Vagina (tissue), 2 donors: ENCODE measurements around the gene ZNF763. TPM values are rescaled to one million over a fixed set of nuclear protein-coding genes. Genes with fewer than 3 reads are reported as not detected.

ENCODE experiments used
- DNase-seq, 2 donors: peaks; one replicate each; pipeline ENCODE4 v3.0.0-alpha.2; 2017; ENCODE audit errors: extremely low spot score in 2 of 2
- H3K27ac ChIP-seq: fragments of 200-600 bp; sonication (generic); one replicate; pipeline ENCODE4 v1.5.1; 2019
- H3K27me3 ChIP-seq: fragments of 200-600 bp; sonication (generic); one replicate; pipeline ENCODE4 v1.5.1; 2019
- H3K36me3 ChIP-seq, 2 donors: fragments of 200-600 bp; sonication (generic); one replicate each; pipeline ENCODE4 v1.5.1; 2017 to 2019
- H3K4me1 ChIP-seq: fragments of 200-600 bp; sonication (generic); one replicate; pipeline ENCODE4 v1.5.1; 2019
- H3K4me3 ChIP-seq, 2 donors: fragments of 200-600 bp; sonication (generic); 1 replicate in 1 of 2; 2 replicates in 1 of 2; pipeline ENCODE4 v1.5.1; 2016 to 2019
- H3K9me3 ChIP-seq: fragments of 200-600 bp; sonication (generic); one replicate; pipeline ENCODE4 v1.5.1; 2019
- CTCF ChIP-seq, 3 experiments: fragments of 450-650 bp in 2 of 3; fragments of 200-600 bp in 1 of 3; sonication (generic) in 1 of 3; IDR thresholded peaks; one replicate each; pipeline ENCODE4 v1.5.1; 2017 to 2019; ENCODE audit warnings: antibody characterized with exemption in 3 of 3, mild to moderate bottlenecking in 2 of 3, moderate library complexity in 2 of 3
- POLR2A ChIP-seq, 2 donors: fragments of 450-650 bp; IDR thresholded peaks; one replicate each; pipeline ENCODE4 v1.6.1; 2017; ENCODE audit warnings: antibody characterized with exemption in 2 of 2, mild to moderate bottlenecking in 2 of 2, moderate library complexity in 2 of 2
- POLR2AphosphoS5 ChIP-seq, 2 donors: sonication (generic); formaldehyde crosslinking; IDR thresholded peaks; one replicate each; pipeline ENCODE4 v1.9.0; 2017; ENCODE audit warnings: antibody characterized with exemption in 2 of 2, mild to moderate bottlenecking in 2 of 2, low read depth in 1 of 2; ENCODE audit not compliant: insufficient read depth in 1 of 2
- intact Hi-C: fragments of 100-400 bp; cut with DNase I; formaldehyde crosslinking; loops from one replicate; pipeline ENCODE4 v1.15.1; 2023
- small RNA-seq: library from RNA; depleted of rRNA; stranded (forward); fragments of <200 nt; gene quantifications from one replicate; pipeline ENCODE3, GENCODE V24; 2016
- total RNA-seq: library from RNA; depleted of rRNA; stranded (reverse); fragments of >200 nt; gene quantifications from one replicate; pipeline ENCODE4 v1.2.3, GENCODE V29; 2016

The ZNF763 gene
- total RNA-seq, 1 donor from 2014 or later = 2.9 TPM

GRCh38 chr19:11995174-11995573 lies 30.3 kb downstream of the ZNF763 start:
- no peaks in the 10 kb centered on the region for H3K9me3 ChIP-seq
- no peak overlapping the region for H3K27ac ChIP-seq
- no peaks in the 10 kb centered on the region for H3K4me1 ChIP-seq
- TF ChIP-seq POLR2AphosphoS5 (IDR thresholded peaks at IDR 0.05; ENCODE audit: insufficient read depth in 1 of 2, low read depth in 1 of 2) (no peak), POLR2A (IDR thresholded peaks at IDR 0.05) (no peak), CTCF (IDR thresholded peaks at IDR 0.05) (no peak)
- intact Hi-C loops = no loop called here
- no peaks in the 10 kb centered on the region for H3K27me3 ChIP-seq
- H3K36me3 ChIP-seq = no peaks in the 10 kb centered on the region
- H3K4me3 ChIP-seq = no peak overlapping the region
- DNase-seq = no peak

- H3K36me3 ChIP-seq = peaks cover 0 to 6% of the 10 kb centered on the region in 2 donors
- H3K27me3 ChIP-seq = no peaks in the 10 kb centered on the region
- no peak for TF ChIP-seq POLR2A (IDR thresholded peaks at IDR 0.05)
- TF ChIP-seq POLR2AphosphoS5 (IDR thresholded peaks at IDR 0.05; ENCODE audit: insufficient read depth in 1 of 2, low read depth in 1 of 2) = no peak
- no peak for TF ChIP-seq CTCF (IDR thresholded peaks at IDR 0.05)
- no peak overlapping the region for H3K4me3 ChIP-seq
- intact Hi-C loops = no loop called here
- H3K27ac ChIP-seq = no peak overlapping the region
- no peaks in the 10 kb centered on the region for H3K4me1 ChIP-seq
- DNase-seq = no peak
- no peaks in the 10 kb centered on the region for H3K9me3 ChIP-seq
These were observed 35.5 kb downstream of the ZNF763 start for GRCh38 chr19:12000152-12000981.

- peaks cover 57% of the 10 kb centered on the region for H3K9me3 ChIP-seq
- TF ChIP-seq POLR2A (IDR thresholded peaks at IDR 0.05) (no peak), POLR2AphosphoS5 (IDR thresholded peaks at IDR 0.05; ENCODE audit: insufficient read depth in 1 of 2, low read depth in 1 of 2) (no peak), CTCF (IDR thresholded peaks at IDR 0.05) (no peak)
- no peak for DNase-seq
These were observed 50.3 kb downstream of the ZNF763 start for GRCh38 chr19:12015015-12015752.

GRCh38 chr19:12015753-12016116 lies 50.9 kb downstream of the ZNF763 start:
- Histone ChIP-seq H3K27me3 (no peaks in the 10 kb centered on the region), H3K36me3 (peaks cover 0 to 67% of the 10 kb centered on the region in 2 donors), H3K27ac (no peak overlapping the region), H3K9me3 (peaks cover 57% of the 10 kb centered on the region), H3K4me3 (no peak overlapping the region), H3K4me1 (no peaks in the 10 kb centered on the region)
- TF ChIP-seq CTCF (IDR thresholded peaks at IDR 0.05) = no peak
- TF ChIP-seq POLR2AphosphoS5 (IDR thresholded peaks at IDR 0.05; ENCODE audit: insufficient read depth in 1 of 2, low read depth in 1 of 2) = no peak
- no peak for TF ChIP-seq POLR2A (IDR thresholded peaks at IDR 0.05)
- intact Hi-C loops = no loop called here
- no peak for DNase-seq

More at GRCh38 chr19:12015015-12015752, 50.3 kb downstream of the ZNF763 start:
- H3K27ac ChIP-seq = no peak overlapping the region
- H3K4me1 ChIP-seq = no peaks in the 10 kb centered on the region
- H3K36me3 ChIP-seq = peaks cover 0 to 67% of the 10 kb centered on the region in 2 donors
- H3K4me3 ChIP-seq = no peak overlapping the region
- intact Hi-C loops = no loop called here
- H3K27me3 ChIP-seq = no peaks in the 10 kb centered on the region

Small RNA genes within 50 kb of the gene (small RNA-seq; reads per million reads assigned to genes)
- not detected for gene RNA5SP464
- gene RNA5SP465 = not detected

Other genes with a start within 250 kb of the ZNF763 start
- 14.2 TPM for gene ZNF823, start 226.1 kb upstream of the ZNF763 start, total RNA-seq
- 7.1 TPM for gene ZNF441, start 198.0 kb upstream of the ZNF763 start, total RNA-seq
- 5.2 TPM for gene ZNF491, start 166.5 kb upstream of the ZNF763 start, total RNA-seq
- gene ZNF440, start 150.8 kb upstream of the ZNF763 start, total RNA-seq = 21.4 TPM
- 5.9 TPM for gene ZNF439, start 116.3 kb upstream of the ZNF763 start, total RNA-seq
- 12.3 TPM for gene ZNF69, start 77.3 kb upstream of the ZNF763 start, total RNA-seq
- 14.7 TPM for gene ZNF700, start 39.9 kb upstream of the ZNF763 start, total RNA-seq
- gene ZNF433, start 70.6 kb downstream of the ZNF763 start, total RNA-seq = 3.7 TPM
- 0.49 TPM for gene ZNF878, start 87.9 kb downstream of the ZNF763 start, total RNA-seq
- gene ZNF844, start 99.7 kb downstream of the ZNF763 start, total RNA-seq = 7.4 TPM
- 1.5 TPM for gene ZNF20, start 175.3 kb downstream of the ZNF763 start, total RNA-seq
- 6.6 TPM for gene ZNF625, start 191.7 kb downstream of the ZNF763 start, total RNA-seq
- 8.1 TPM for gene ZNF136, start 198.1 kb downstream of the ZNF763 start, total RNA-seq